ENCODE measurements around the gene POMGNT2.

POMGNT2 gene

GRCh38 chr3:43043793-43044192, 62.1 kb downstream of the POMGNT2 start:
- DNase-seq = no peak

GRCh38 chr3:43043071-43043766, 62.7 kb downstream of the POMGNT2 start:
- no peak for DNase-seq

- no peak for DNase-seq
Measured at GRCh38 chr3:43041517-43041916, 64.4 kb downstream of the POMGNT2 start.

GRCh38 chr3:43038010-43038409, 67.9 kb downstream of the POMGNT2 start:
- no peak for DNase-seq

DNA sequence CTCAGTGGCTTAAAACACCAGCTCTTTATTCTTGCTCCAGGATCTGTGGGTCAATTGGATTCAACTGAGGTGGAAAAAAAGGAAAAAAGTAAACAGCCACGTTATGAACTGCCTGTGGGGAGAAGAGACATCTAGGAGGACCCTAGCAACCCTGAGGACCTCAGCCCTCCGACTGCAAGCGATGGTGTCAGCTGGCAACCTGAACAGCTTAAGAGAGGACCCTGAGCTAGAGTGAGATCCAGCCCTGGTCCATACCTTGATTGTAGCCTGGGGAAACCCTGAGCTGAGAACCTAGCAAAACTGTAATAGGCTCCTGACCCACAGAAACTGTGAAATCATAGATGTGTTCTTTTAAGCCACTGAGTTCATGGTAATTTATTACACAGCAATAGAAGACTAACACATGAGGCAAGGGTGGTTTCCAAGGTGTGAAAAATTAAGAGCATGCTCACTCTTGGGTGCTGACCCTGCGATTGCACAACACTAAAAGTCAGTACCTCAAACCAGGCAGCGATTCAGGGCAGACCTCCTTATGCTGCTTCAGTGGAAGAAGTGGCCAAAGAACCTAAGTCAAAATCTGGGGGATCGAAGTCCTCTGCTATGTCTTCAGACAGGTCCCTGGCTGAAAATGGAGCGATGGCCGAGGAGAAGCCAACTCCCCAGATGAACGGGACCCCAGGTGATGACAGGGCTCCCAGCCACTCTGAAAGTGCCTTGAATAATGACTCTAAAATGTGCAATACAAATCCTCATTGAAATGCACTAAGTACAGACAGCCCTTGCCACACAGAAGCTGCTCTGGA, 69.1 kb downstream of the POMGNT2 start:
- no peak for DNase-seq

DNA sequence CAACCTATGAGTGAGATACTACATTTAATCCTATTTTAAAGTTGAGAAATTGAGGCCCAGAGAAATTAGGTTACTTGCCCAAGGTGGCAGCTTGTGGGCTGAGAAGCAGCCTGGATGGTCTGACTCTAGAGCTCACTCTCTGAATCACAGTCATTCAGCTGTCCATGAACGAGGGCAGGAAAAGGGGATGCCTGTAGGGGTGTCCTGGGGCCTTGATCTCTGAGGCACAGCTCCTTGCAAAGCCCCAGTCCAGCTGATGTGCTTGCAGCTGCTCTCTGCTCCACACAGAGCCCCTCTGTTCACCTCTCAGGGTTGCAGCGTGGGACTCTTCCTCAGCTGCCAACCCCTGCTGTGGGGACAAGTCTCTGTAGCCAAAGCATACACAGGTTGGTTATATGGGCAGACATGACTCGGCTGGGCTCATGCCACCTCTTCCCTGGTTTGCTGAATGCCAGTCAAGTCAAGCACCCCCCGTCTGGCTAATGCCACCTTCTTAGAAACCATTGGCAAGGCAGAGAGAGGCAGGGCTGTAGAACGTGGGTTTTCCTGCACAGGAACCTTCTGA, 70.0 kb downstream of the POMGNT2 start:
- DNase-seq = no peak

GRCh38 chr3:43034911-43035310, 71.0 kb downstream of the POMGNT2 start:
- no peak for DNase-seq

- DNase-seq = no peak
Measured at GRCh38 chr3:43034200-43034599, 71.7 kb downstream of the POMGNT2 start.

- DNase-seq = no peak
Measured at GRCh38 chr3:43032646-43033628, 72.9 kb downstream of the POMGNT2 start.

GRCh38 chr3:43031889-43032545, 73.9 kb downstream of the POMGNT2 start:
- no peak for DNase-seq

DNA sequence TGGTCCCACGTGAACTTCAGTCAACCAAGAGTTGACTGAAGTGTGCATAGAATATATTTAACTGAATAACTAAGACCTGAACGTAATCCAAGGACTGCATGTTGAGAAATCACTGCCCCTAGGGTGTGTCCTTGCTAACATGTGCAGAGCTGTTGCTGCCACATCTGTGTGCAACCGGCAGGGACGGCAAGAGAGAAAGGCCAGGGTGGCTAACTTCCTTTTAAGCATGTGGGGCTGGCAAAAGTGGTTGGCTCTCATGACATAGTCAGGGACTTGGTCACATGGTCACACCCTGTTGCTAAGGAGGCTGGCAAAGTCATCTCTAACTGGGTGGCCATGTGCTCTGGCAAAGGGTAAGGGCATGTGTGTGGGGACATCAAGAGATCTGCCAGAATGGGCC, 74.4 kb downstream of the POMGNT2 start:
- peak; percentile 54 to 73 (median 66) for DNase-seq

GRCh38 chr3:43030162-43030935, 75.5 kb downstream of the POMGNT2 start:
- DNase-seq = no peak

All from suppressor macrophage (primary cell).